H1 (cell line): ENCODE results near the gene MAD2L1. TPM values are rescaled to one million over a fixed set of nuclear protein-coding genes. Genes with fewer than 3 reads are reported as not detected.

Source experiments
- CTBP2 ChIP-seq: IDR thresholded peaks from 2 replicates; pipeline ENCODE4 v1.7.0; 2011; ENCODE audit warnings: borderline replicate concordance, mild to moderate bottlenecking, moderate library complexity, mixed read lengths, low read length; ENCODE audit not compliant: insufficient read depth, insufficient read length
- GABPA ChIP-seq: IDR thresholded peaks from 2 replicates; pipeline ENCODE4 v1.6.1; 2011; ENCODE audit warnings: mild to moderate bottlenecking, low read length, moderate library complexity, borderline replicate concordance; ENCODE audit not compliant: insufficient read depth
- HDAC6 ChIP-seq: IDR thresholded peaks from one replicate; pipeline ENCODE4 v1.7.1; 2012; ENCODE audit warnings: low read depth, mild to moderate bottlenecking, inconsistent platforms, low read length, moderate library complexity
- POLR2AphosphoS5 ChIP-seq: IDR thresholded peaks from 2 replicates; pipeline ENCODE4 v1.6.1; 2011; ENCODE audit warnings: low read depth, low read length
- SP1 ChIP-seq: IDR thresholded peaks from 2 replicates; pipeline ENCODE4 v1.6.1; 2011; ENCODE audit warnings: low read depth, low read length
- polyA plus RNA-seq, 7 experiments: library from polyadenylated mRNA; depleted of rRNA in 3 of 7; stranded (reverse) in 5 of 7; unstranded in 2 of 7; fragments of >200 nt in 5 of 7; fragments of 200-250 nt in 2 of 7; gene quantifications; 1 replicate in 5 of 7; 2 replicates in 1 of 7; 4 replicates in 1 of 7; pipeline versions ENCODE4 v1.2.1 to v1.2.3, GENCODE V29; 2011 to 2013; ENCODE audit warnings: missing spikeins in 2 of 7, mixed read lengths in 2 of 7
- total RNA-seq: library from RNA; stranded (reverse); fragmentation: NEBNext Ultra II Directional; extraction: Animal tissue kit (Norgen Biotek cat#: 25700); gene quantifications from 2 replicates; pipeline ENCODE4 v1.2.1, GENCODE V29; 2021

Gene MAD2L1
- total and polyA plus RNA-seq, 2 of the 8 experiments (the other 6 are each of a cell fraction or from before 2014, with no cell fraction given), result 51.1 to 88.1 TPM

GRCh38 chr4:120011725-120012124 is 54.9 kb downstream of the MAD2L1 start (continued):
- TF ChIP-seq CTBP2 (no peak), POLR2AphosphoS5 (no peak), HDAC6 (no peak), GABPA (no peak), SP1 (no peak)
